Osteoblast (primary cell): ENCODE data around the gene ANKS1B. TPM values are rescaled to one million over a fixed set of nuclear protein-coding genes. Genes with fewer than 3 reads are reported as not detected.

ENCODE experiments used
- DNase-seq: peaks from one replicate; pipeline ENCODE4 v3.0.0; 2011; ENCODE audit warnings: low spot score, mixed read lengths; ENCODE audit not compliant: insufficient read length; ENCODE audit errors: missing footprints
- H2AFZ ChIP-seq: 2 replicates; pipeline ENCODE4 v1.6.0; 2011; ENCODE audit warnings: mild to moderate bottlenecking, low read length
- H3K27ac ChIP-seq: 2 replicates; pipeline ENCODE4 v1.5.1; 2011; ENCODE audit warnings: mild to moderate bottlenecking, low read depth, low read length, moderate library complexity
- H3K27me3 ChIP-seq: 2 replicates; pipeline ENCODE4 v1.6.0; 2012; ENCODE audit warnings: mild to moderate bottlenecking, control low read depth, inconsistent platforms, low read length, moderate library complexity; ENCODE audit not compliant: insufficient read depth
- H3K36me3 ChIP-seq: 2 replicates; pipeline ENCODE4 v1.5.1; 2011; ENCODE audit warnings: mild to moderate bottlenecking, low read length, control low read depth, moderate library complexity; ENCODE audit not compliant: insufficient read depth
- H3K4me1 ChIP-seq: 2 replicates; pipeline ENCODE4 v1.5.1; 2011; ENCODE audit warnings: mild to moderate bottlenecking, low read length, control low read depth, moderate library complexity; ENCODE audit not compliant: insufficient read depth
- H3K4me2 ChIP-seq: 2 replicates; pipeline ENCODE4 v1.6.0; 2011; ENCODE audit warnings: mild to moderate bottlenecking, low read length; ENCODE audit not compliant: insufficient read depth
- H3K4me3 ChIP-seq: fragments of 200-600 bp; sonication (generic); 3 replicates; pipeline ENCODE4 v1.5.1; 2012; ENCODE audit warnings: mild to moderate bottlenecking, low read length, inconsistent platforms; ENCODE audit not compliant: insufficient read depth
- H3K79me2 ChIP-seq: 2 replicates; pipeline ENCODE4 v1.6.0; 2012; ENCODE audit warnings: mild to moderate bottlenecking, low read length, control low read depth, inconsistent platforms; ENCODE audit not compliant: insufficient read depth
- H3K9me3 ChIP-seq: 2 replicates; pipeline ENCODE4 v1.5.1; 2011; ENCODE audit warnings: low read depth, low read length, control low read depth
- H4K20me1 ChIP-seq: 2 replicates; pipeline ENCODE4 v1.6.0; 2012; ENCODE audit warnings: mild to moderate bottlenecking, low read length, control low read depth; ENCODE audit not compliant: insufficient read depth
- CTCF ChIP-seq: IDR thresholded peaks from 2 replicates; pipeline ENCODE4 v1.5.1; 2011; ENCODE audit warnings: mild to moderate bottlenecking, low read depth, low read length, moderate library complexity; ENCODE audit errors: extremely low read depth
- total RNA-seq: library from RNA; depleted of rRNA; stranded (reverse); fragments of >200 nt; gene quantifications from 2 replicates; pipeline ENCODE4 v1.2.3, GENCODE V29; 2012

Gene ANKS1B
- total RNA-seq, 1 donor, result 2.2 TPM

- H3K27ac ChIP-seq, result no peak overlapping the region
- TF ChIP-seq CTCF, result no peak
- H3K79me2 ChIP-seq, result no peaks in the 10 kb centered on the region
- H4K20me1 ChIP-seq, result no peaks in the 10 kb centered on the region
- no peaks in the 10 kb centered on the region for H3K4me1 ChIP-seq
- H3K27me3 ChIP-seq, result no peaks in the 10 kb centered on the region
- no peak for DNase-seq
- no peak overlapping the region for H3K4me2 ChIP-seq
- no peak overlapping the region for H2AFZ ChIP-seq
- no peak overlapping the region for H3K4me3 ChIP-seq
- H3K36me3 ChIP-seq, result no peaks in the 10 kb centered on the region
- no peaks in the 10 kb centered on the region for H3K9me3 ChIP-seq
Observed at GRCh38 chr12:98911396-98911795, 1073.3 kb downstream of the ANKS1B start.

- no peak overlapping the region for H3K4me2 ChIP-seq
- H3K4me1 ChIP-seq, result no peaks in the 10 kb centered on the region
- no peaks in the 10 kb centered on the region for H3K9me3 ChIP-seq
- TF ChIP-seq CTCF, result no peak
- no peak overlapping the region for H3K4me3 ChIP-seq
- H3K79me2 ChIP-seq, result no peaks in the 10 kb centered on the region
- no peaks in the 10 kb centered on the region for H4K20me1 ChIP-seq
- DNase-seq, result no peak
- H2AFZ ChIP-seq, result no peak overlapping the region
- no peak overlapping the region for H3K27ac ChIP-seq
- H3K27me3 ChIP-seq, result no peaks in the 10 kb centered on the region
- no peaks in the 10 kb centered on the region for H3K36me3 ChIP-seq
Observed at GRCh38 chr12:98909746-98910145, 1075.0 kb downstream of the ANKS1B start.

- Histone ChIP-seq H3K36me3 (no peaks in the 10 kb centered on the region), H3K4me2 (no peak overlapping the region), H3K27me3 (no peaks in the 10 kb centered on the region), H3K79me2 (no peaks in the 10 kb centered on the region), H4K20me1 (no peaks in the 10 kb centered on the region), H3K27ac (no peak overlapping the region), H2AFZ (no peak overlapping the region), H3K9me3 (no peaks in the 10 kb centered on the region), H3K4me3 (no peak overlapping the region), H3K4me1 (no peaks in the 10 kb centered on the region)
- no peak for TF ChIP-seq CTCF
- no peak for DNase-seq
Observed at GRCh38 chr12:98908866-98909265, 1075.9 kb downstream of the ANKS1B start.

GRCh38 chr12:98903875-98904274, 1080.9 kb downstream of the ANKS1B start:
- no peak for DNase-seq
- no peak for TF ChIP-seq CTCF
- Histone ChIP-seq H3K4me2 (no peak overlapping the region), H3K27me3 (no peaks in the 10 kb centered on the region), H3K36me3 (no peaks in the 10 kb centered on the region), H3K9me3 (no peaks in the 10 kb centered on the region), H3K4me1 (no peaks in the 10 kb centered on the region), H4K20me1 (no peaks in the 10 kb centered on the region), H3K4me3 (no peak overlapping the region), H3K79me2 (no peaks in the 10 kb centered on the region), H3K27ac (no peak overlapping the region), H2AFZ (no peak overlapping the region)
